Measurements from ENCODE around the gene NCKAP1.

DNA sequence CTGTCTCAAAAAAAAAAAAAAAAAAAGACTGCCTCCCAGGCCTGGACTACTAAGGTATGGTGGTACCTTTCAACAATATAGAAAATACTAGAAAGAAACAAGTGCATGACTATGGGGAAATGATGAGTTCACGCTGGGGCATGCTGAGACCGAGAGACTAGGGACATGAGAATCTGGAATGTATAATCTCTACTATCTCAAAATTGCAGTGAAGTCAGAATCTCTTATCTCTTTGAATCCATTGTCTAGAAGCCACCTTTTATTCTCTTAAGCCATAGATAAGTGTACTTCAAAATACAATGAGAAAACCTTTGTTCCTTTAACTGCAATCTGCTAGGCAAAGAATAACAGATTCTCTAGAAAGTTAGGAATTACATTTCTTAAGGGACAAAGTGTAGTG is 177.4 kb downstream of the NCKAP1 start:
- TF ChIP-seq, protein P1, sequence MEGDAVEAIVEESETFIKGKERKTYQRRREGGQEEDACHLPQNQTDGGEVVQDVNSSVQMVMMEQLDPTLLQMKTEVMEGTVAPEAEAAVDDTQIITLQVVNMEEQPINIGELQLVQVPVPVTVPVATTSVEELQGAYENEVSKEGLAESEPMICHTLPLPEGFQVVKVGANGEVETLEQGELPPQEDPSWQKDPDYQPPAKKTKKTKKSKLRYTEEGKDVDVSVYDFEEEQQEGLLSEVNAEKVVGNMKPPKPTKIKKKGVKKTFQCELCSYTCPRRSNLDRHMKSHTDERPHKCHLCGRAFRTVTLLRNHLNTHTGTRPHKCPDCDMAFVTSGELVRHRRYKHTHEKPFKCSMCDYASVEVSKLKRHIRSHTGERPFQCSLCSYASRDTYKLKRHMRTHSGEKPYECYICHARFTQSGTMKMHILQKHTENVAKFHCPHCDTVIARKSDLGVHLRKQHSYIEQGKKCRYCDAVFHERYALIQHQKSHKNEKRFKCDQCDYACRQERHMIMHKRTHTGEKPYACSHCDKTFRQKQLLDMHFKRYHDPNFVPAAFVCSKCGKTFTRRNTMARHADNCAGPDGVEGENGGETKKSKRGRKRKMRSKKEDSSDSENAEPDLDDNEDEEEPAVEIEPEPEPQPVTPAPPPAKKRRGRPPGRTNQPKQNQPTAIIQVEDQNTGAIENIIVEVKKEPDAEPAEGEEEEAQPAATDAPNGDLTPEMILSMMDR (conservative IDR thresholded peaks at IDR 0.05; ENCODE audit: low read length): no peak
- TF ChIP-seq EZH2phosphoT487 (IDR thresholded peaks at IDR 0.05; ENCODE audit: borderline replicate concordance): no peak

Measured in Loucy (cell line).